Kidney epithelial cell (primary cell): Measurements from ENCODE around the gene SDK2. TPM values are rescaled to one million over a fixed set of nuclear protein-coding genes. Genes with fewer than 3 reads are reported as not detected.

ENCODE experiments used
- DNase-seq: peaks from one replicate; pipeline ENCODE4 v3.0.0-alpha.2; 2010; ENCODE audit warnings: low read depth
- H3K27me3 ChIP-seq: 2 replicates; pipeline ENCODE4 v1.6.0; 2011; ENCODE audit warnings: low read length; ENCODE audit not compliant: control insufficient read depth, insufficient read depth
- H3K36me3 ChIP-seq: 2 replicates; pipeline ENCODE4 v1.5.1; 2011; ENCODE audit warnings: low read length; ENCODE audit not compliant: control insufficient read depth, insufficient read depth
- H3K4me3 ChIP-seq: 2 replicates; pipeline ENCODE4 v1.5.1; 2011; ENCODE audit warnings: low read depth, mild to moderate bottlenecking, control low read depth, low read length
- total RNA-seq: library from RNA; depleted of rRNA; stranded (reverse); fragments of >200 nt; gene quantifications from 2 replicates; pipeline ENCODE4 v1.2.3, GENCODE V29; 2015
- TF ChIP-seq, protein P1 (sequence below): IDR thresholded peaks from 2 replicates; pipeline ENCODE4 v1.5.1; 2011; ENCODE audit warnings: mild to moderate bottlenecking, moderate library complexity, low read length, control low read depth, inconsistent platforms; ENCODE audit not compliant: insufficient read depth, poor library complexity, severe bottlenecking

The SDK2 gene
- total RNA-seq, 1 donor from 2014 or later, result 1.2 TPM

DNA sequence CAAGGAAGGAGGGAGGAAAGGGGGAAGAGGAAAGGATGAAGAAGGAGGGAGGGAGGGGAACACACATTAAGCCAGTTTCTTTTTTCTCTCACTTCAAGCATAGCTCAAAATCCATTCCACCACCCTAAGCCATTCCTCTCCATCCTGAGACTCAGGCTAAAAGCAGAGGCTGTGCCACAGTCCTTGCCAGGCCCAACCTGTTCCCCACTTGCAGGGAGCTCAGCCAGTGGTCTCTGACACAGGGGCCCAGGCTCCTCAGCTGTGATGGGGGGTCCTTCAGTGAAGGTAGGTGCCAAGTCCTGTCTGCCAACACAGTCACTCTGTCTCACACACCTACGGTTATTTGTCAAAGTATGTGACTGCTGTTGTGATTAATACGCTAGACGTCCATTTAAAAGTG lies 44.6 kb downstream of the SDK2 start:
- Histone ChIP-seq H3K27me3 (no peaks in the 10 kb centered on the region), H3K36me3 (no peaks in the 10 kb centered on the region), H3K4me3 (no peak overlapping the region)
- no peak for DNase-seq
- TF ChIP-seq, protein P1, sequence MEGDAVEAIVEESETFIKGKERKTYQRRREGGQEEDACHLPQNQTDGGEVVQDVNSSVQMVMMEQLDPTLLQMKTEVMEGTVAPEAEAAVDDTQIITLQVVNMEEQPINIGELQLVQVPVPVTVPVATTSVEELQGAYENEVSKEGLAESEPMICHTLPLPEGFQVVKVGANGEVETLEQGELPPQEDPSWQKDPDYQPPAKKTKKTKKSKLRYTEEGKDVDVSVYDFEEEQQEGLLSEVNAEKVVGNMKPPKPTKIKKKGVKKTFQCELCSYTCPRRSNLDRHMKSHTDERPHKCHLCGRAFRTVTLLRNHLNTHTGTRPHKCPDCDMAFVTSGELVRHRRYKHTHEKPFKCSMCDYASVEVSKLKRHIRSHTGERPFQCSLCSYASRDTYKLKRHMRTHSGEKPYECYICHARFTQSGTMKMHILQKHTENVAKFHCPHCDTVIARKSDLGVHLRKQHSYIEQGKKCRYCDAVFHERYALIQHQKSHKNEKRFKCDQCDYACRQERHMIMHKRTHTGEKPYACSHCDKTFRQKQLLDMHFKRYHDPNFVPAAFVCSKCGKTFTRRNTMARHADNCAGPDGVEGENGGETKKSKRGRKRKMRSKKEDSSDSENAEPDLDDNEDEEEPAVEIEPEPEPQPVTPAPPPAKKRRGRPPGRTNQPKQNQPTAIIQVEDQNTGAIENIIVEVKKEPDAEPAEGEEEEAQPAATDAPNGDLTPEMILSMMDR, result no peak

GRCh38 chr17:73598212-73598611 lies 46.0 kb downstream of the SDK2 start:
- H3K4me3 ChIP-seq, result no peak overlapping the region
- TF ChIP-seq, protein P1, result no peak
- no peak for DNase-seq
- H3K36me3 ChIP-seq, result no peaks in the 10 kb centered on the region
- H3K27me3 ChIP-seq, result no peaks in the 10 kb centered on the region

DNA sequence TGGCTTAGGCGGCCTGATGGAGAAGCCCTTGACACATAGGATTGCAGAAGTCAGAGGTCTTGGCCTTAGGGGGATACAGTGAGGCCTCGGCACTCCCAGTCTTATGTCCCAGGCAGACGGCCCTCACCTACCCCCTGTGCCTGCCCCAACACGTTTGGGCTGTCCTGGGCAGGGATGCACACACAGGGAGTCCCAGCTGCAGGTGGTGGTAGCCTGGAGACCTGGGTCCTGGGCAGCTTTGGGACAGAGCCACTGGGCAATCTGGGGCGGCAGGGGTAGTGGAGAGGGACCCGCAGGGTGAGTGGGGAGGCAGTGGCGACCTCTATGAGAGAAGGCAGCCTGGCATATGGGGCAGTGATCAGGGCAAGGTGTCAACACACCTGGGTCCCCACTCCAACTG lies 48.3 kb downstream of the SDK2 start:
- DNase-seq, result no peak
- H3K4me3 ChIP-seq, result no peak overlapping the region
- TF ChIP-seq, protein P1, result no peak
- H3K36me3 ChIP-seq, result no peaks in the 10 kb centered on the region
- no peaks in the 10 kb centered on the region for H3K27me3 ChIP-seq

DNA sequence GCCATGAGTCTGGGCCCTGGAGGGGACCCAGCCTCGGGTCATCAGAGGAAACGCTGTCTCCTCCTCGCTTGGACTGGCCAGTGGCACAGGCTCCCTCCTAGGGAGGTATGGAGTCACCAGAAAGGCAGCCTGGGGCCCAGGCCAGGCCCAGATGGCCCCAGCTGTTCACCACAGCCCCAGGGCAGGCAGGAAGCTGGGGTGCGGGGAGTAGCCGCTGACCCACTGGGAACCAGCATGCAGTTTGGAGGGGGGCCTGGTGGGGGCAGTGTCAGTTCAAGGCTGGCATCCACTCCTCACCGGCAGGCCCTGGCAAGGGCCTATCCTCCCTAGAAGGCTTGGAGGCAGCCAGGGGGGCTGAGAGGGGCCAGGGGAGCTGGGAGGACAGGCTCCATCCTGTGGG lies 48.8 kb downstream of the SDK2 start:
- H3K36me3 ChIP-seq, result no peaks in the 10 kb centered on the region
- H3K4me3 ChIP-seq, result no peak overlapping the region
- DNase-seq, result no peak
- TF ChIP-seq, protein P1, result peak; percentile 31
- H3K27me3 ChIP-seq, result no peaks in the 10 kb centered on the region

GRCh38 chr17:73595068-73595467 lies 49.2 kb downstream of the SDK2 start:
- Histone ChIP-seq H3K36me3 (no peaks in the 10 kb centered on the region), H3K27me3 (no peaks in the 10 kb centered on the region), H3K4me3 (no peak overlapping the region)
- no peak for DNase-seq
- TF ChIP-seq, protein P1, result no peak

GRCh38 chr17:73594598-73594997 lies 49.6 kb downstream of the SDK2 start:
- Histone ChIP-seq H3K27me3 (no peaks in the 10 kb centered on the region), H3K4me3 (no peak overlapping the region), H3K36me3 (no peaks in the 10 kb centered on the region)
- TF ChIP-seq, protein P1, result no peak
- DNase-seq, result no peak
